ENCODE data around the gene SNX32.

SNX32 gene

GRCh38 chr11:65861165-65861505 is 27.4 kb downstream of the SNX32 start:
- peak overlapping the region; percentile 95 for H3K4me3 ChIP-seq (ENCODE audit: low read depth, low read length)
- no peak for DNase-seq (ENCODE audit: low read depth, low spot score)
- ChIA-PET POLR2A (interaction anchor here (0.6 to 5.2 kb wide), 4 partner anchors 9 to 141 kb away, joined by 3 to 103 read pairs (median 40); partner anchors contain the start of genes BANF1, CCDC85B, EFEMP2 and FIBP), CTCF (interaction anchor here (0.6 to 6.0 kb wide), 15 partner anchors 10 to 150 kb away, joined by 3 to 174 read pairs (median 4); partner anchors contain the start of genes CCDC85B, CTSW, EFEMP2 and FIBP)
- no peak for TF ChIP-seq CTCF (IDR thresholded peaks at IDR 0.05; ENCODE audit: insufficient read depth, low read length, missing control alignments)

GRCh38 chr11:65861533-65862183 is 27.9 kb downstream of the SNX32 start:
- CTCF ChIA-PET = interaction anchor here (0.8 to 6.0 kb wide), 13 partner anchors 10 to 151 kb away, joined by 3 to 174 read pairs (median 4); partner anchors contain the start of genes CCDC85B, CTSW, EFEMP2 and FIBP
- peak overlapping the region; percentile 95 for H3K4me3 ChIP-seq (ENCODE audit: low read depth, low read length)

GRCh38 chr11:65862191-65862735 is 28.5 kb downstream of the SNX32 start:
- peak overlapping the region; percentile 95 for H3K4me3 ChIP-seq (ENCODE audit: low read depth, low read length)
- DNase-seq (ENCODE audit: low read depth, low spot score) = no peak
- ChIA-PET POLR2A (interaction anchor here (1.2 to 1.9 kb wide), 4 partner anchors 9 to 752 kb away, joined by 3 to 14 read pairs (median 6); partner anchors contain the start of gene CCDC85B), CTCF (interaction anchor here (1.0 to 6.0 kb wide), 4 partner anchors 9 to 98 kb away, joined by 3 to 174 read pairs (median 43); partner anchors contain the start of genes EFEMP2 and FIBP)
- TF ChIP-seq CTCF (IDR thresholded peaks at IDR 0.05; ENCODE audit: insufficient read depth, low read length, missing control alignments) = no peak

More at GRCh38 chr11:65861533-65862183, 27.9 kb downstream of the SNX32 start:
- DNase-seq (ENCODE audit: low read depth, low spot score) = no peak
- TF ChIP-seq CTCF (IDR thresholded peaks at IDR 0.05; ENCODE audit: insufficient read depth, low read length, missing control alignments) = no peak
- POLR2A ChIA-PET = interaction anchor here (1.9 to 5.2 kb wide), 3 partner anchors 8 to 28 kb away, joined by 14 to 103 read pairs (median 67); partner anchors contain the start of genes CCDC85B, EFEMP2 and FIBP

- CTCF ChIA-PET = interaction anchor here (0.8 to 6.0 kb wide), 6 partner anchors 8 to 97 kb away, joined by 3 to 174 read pairs (median 4); partner anchors contain the start of gene EFEMP2
- no peak for DNase-seq (ENCODE audit: low read depth, low spot score)
- TF ChIP-seq CTCF (IDR thresholded peaks at IDR 0.05; ENCODE audit: insufficient read depth, low read length, missing control alignments) = no peak
Observed at GRCh38 chr11:65862941-65863888, 29.5 kb downstream of the SNX32 start.

GRCh38 chr11:65863889-65864705 is 30.3 kb downstream of the SNX32 start:
- no peak for TF ChIP-seq CTCF (IDR thresholded peaks at IDR 0.05; ENCODE audit: insufficient read depth, low read length, missing control alignments)

More at GRCh38 chr11:65862941-65863888, 29.5 kb downstream of the SNX32 start:
- peak overlapping the region; percentile 8 for H3K4me3 ChIP-seq (ENCODE audit: low read depth, low read length)
- POLR2A ChIA-PET = interaction anchor here (0.6 to 1.9 kb wide), 6 partner anchors 8 to 753 kb away, joined by 3 to 14 read pairs (median 4); partner anchors contain the start of genes CCDC85B and KAT5

More at GRCh38 chr11:65863889-65864705, 30.3 kb downstream of the SNX32 start:
- no peak for DNase-seq (ENCODE audit: low read depth, low spot score)
- POLR2A ChIA-PET = interaction anchor here (0.6 to 1.9 kb wide), 7 partner anchors 8 to 307 kb away, joined by 3 to 14 read pairs (median 4); partner anchors contain the start of genes CCDC85B and KAT5
- CTCF ChIA-PET = interaction anchor here (0.8 to 16.6 kb wide), 4 partner anchors 7 to 78 kb away, joined by 3 to 364 read pairs (median 90); partner anchors contain the start of genes CCDC85B, EFEMP2 and FIBP
- H3K4me3 ChIP-seq (ENCODE audit: low read depth, low read length) = no peak overlapping the region

Data from AG04449 (cell line).